H1 (cell line): ENCODE measurements around the gene ILDR2. TPM values are rescaled to one million over a fixed set of nuclear protein-coding genes. Genes with fewer than 3 reads are reported as not detected.

Source experiments
- CTCF ChIA-PET: fragments of 300-600 bp; sonication (Branson Sonifier 250); formaldehyde crosslinking; loops from one replicate; lab custom pipeline; 2021; ENCODE audit not compliant: partially characterized antibody; lab: Charles Lee
- POLR2A ChIA-PET: fragments of 300-600 bp; sonication (Branson Sonifier 250); formaldehyde crosslinking; loops from one replicate; lab custom pipeline; 2021; ENCODE audit warnings: inconsistent platforms; ENCODE audit not compliant: partially characterized antibody; lab: Charles Lee
- DNase-seq, 2 experiments: peaks; one replicate each; pipeline versions ENCODE4 v3.0.0 to v3.0.0-alpha.2; 2010 to 2022; ENCODE audit warnings: low spot score in 2 of 2, low read depth in 1 of 2, mixed read lengths in 1 of 2
- FAIRE-seq: peaks from 2 replicates; lab custom pipeline; 2011; peaks lifted over from hg19 to GRCh38; lab: Jason Lieb, UNC
- H2AFZ ChIP-seq: 2 replicates; pipeline ENCODE4 v1.8.1; 2012; ENCODE audit warnings: low read length, inconsistent platforms
- H2AK5ac ChIP-seq: 2 replicates; pipeline ENCODE4 v1.6.1; 2013; ENCODE audit warnings: low read depth, low read length
- H2BK120ac ChIP-seq: replicated peaks from 2 replicates; pipeline ENCODE3; 2013; ENCODE audit warnings: low read depth, low read length, inconsistent platforms
- H2BK12ac ChIP-seq: 2 replicates; pipeline ENCODE4 v1.6.1; 2013; ENCODE audit warnings: low read depth, low read length
- H2BK15ac ChIP-seq: 2 replicates; pipeline ENCODE4 v1.6.1; 2013; ENCODE audit warnings: low read length
- H2BK20ac ChIP-seq: 2 replicates; pipeline ENCODE4 v1.6.1; 2013; ENCODE audit warnings: low read length
- H2BK5ac ChIP-seq: 2 replicates; pipeline ENCODE4 v1.6.1; 2013; ENCODE audit warnings: low read depth, low read length
- H3K14ac ChIP-seq: 2 replicates; pipeline ENCODE4 v1.6.1; 2013; ENCODE audit warnings: inconsistent platforms; ENCODE audit not compliant: insufficient read length
- H3K18ac ChIP-seq: 2 replicates; pipeline ENCODE4 v1.6.1; 2013; ENCODE audit warnings: low read length; ENCODE audit errors: extremely low read depth
- H3K23ac ChIP-seq: 2 replicates; pipeline ENCODE4 v1.6.1; 2013; ENCODE audit warnings: inconsistent platforms; ENCODE audit not compliant: insufficient read length
- H3K23me2 ChIP-seq: 2 replicates; pipeline ENCODE4 v1.6.1; 2013; ENCODE audit warnings: low read depth, low read length
- H3K27ac ChIP-seq: 2 replicates; pipeline ENCODE4 v1.6.1; 2011; ENCODE audit warnings: low read depth, low read length, inconsistent platforms
- H3K27me3 ChIP-seq, 4 experiments: replicated peaks in 1 of 4; 1 replicate in 1 of 4; 2 replicates in 3 of 4; pipeline versions ENCODE4 v1.6.1 to v1.8.1; 2011 to 2013; ENCODE audit warnings: low read length in 3 of 4, mild to moderate bottlenecking in 3 of 4, inconsistent platforms in 2 of 4, mixed read lengths in 2 of 4, moderate library complexity in 1 of 4; ENCODE audit not compliant: control insufficient read depth in 3 of 4, insufficient read depth in 3 of 4; ENCODE audit errors: extremely low read depth in 1 of 4
- H3K36me3 ChIP-seq, 4 experiments: 2 replicates each; pipeline versions ENCODE4 v1.6.1 to v1.8.1; 2011 to 2013; ENCODE audit warnings: mild to moderate bottlenecking in 4 of 4, low read length in 3 of 4, moderate library complexity in 2 of 4, control low read depth in 1 of 4, inconsistent platforms in 1 of 4; ENCODE audit not compliant: insufficient read depth in 4 of 4, control insufficient read depth in 2 of 4
- H3K4ac ChIP-seq: replicated peaks from 2 replicates; pipeline ENCODE3; 2013; ENCODE audit warnings: low read length, low read depth, mixed read lengths, inconsistent platforms; ENCODE audit not compliant: insufficient read length
- H3K4me1 ChIP-seq, 4 experiments: replicated peaks in 1 of 4; 1 replicate in 1 of 4; 2 replicates in 3 of 4; pipeline versions ENCODE4 v1.6.1 to v1.8.1; 2011 to 2013; ENCODE audit warnings: low read length in 3 of 4, inconsistent platforms in 2 of 4, mixed read lengths in 1 of 4; ENCODE audit not compliant: insufficient read depth in 4 of 4, control insufficient read depth in 3 of 4
- H3K4me2 ChIP-seq, 2 experiments: 2 replicates each; pipeline versions ENCODE4 v1.6.1 to v1.8.1; 2011 to 2013; ENCODE audit warnings: low read depth in 2 of 2, low read length in 2 of 2, control low read depth in 1 of 2, inconsistent platforms in 1 of 2, mild to moderate bottlenecking in 1 of 2; ENCODE audit not compliant: insufficient read depth in 1 of 2
- H3K4me3 ChIP-seq, 4 experiments: fragments of 200-600, 300-600 bp in 1 of 4; sonication (generic), shearing (Covaris generic), sonication (Bioruptor Twin) in 1 of 4; 2 replicates each; pipeline versions ENCODE4 v1.5.1 to v1.8.1; 2011 to 2016; ENCODE audit warnings: low read length in 4 of 4, low read depth in 3 of 4, control low read depth in 2 of 4, inconsistent platforms in 2 of 4, mild to moderate bottlenecking in 2 of 4, mixed read lengths in 1 of 4, moderate library complexity in 1 of 4; ENCODE audit not compliant: insufficient read depth in 2 of 4; ENCODE audit errors: extremely low read depth in 1 of 4
- H3K56ac ChIP-seq: replicated peaks from 2 replicates; pipeline ENCODE3; 2013; ENCODE audit warnings: low read depth, mild to moderate bottlenecking, mixed read lengths, low read length, inconsistent platforms; ENCODE audit not compliant: insufficient read length
- H3K79me1 ChIP-seq: 2 replicates; pipeline ENCODE4 v1.6.1; 2013; ENCODE audit warnings: low read depth, low read length, control low read depth
- H3K79me2 ChIP-seq, 2 experiments: 2 replicates each; pipeline versions ENCODE4 v1.6.1 to v1.8.1; 2012 to 2013; ENCODE audit warnings: low read length in 2 of 2, mild to moderate bottlenecking in 2 of 2, inconsistent platforms in 1 of 2; ENCODE audit not compliant: insufficient read depth in 2 of 2, control insufficient read depth in 1 of 2
- H3K9ac ChIP-seq, 4 experiments: replicated peaks in 1 of 4; 1 replicate in 1 of 4; 2 replicates in 3 of 4; pipeline versions ENCODE4 v1.6.1 to v1.8.1; 2011 to 2013; ENCODE audit warnings: low read depth in 3 of 4, low read length in 3 of 4, control low read depth in 2 of 4, mild to moderate bottlenecking in 2 of 4, moderate library complexity in 2 of 4, inconsistent platforms in 1 of 4; ENCODE audit errors: extremely low read depth in 1 of 4
- H3K9me3 ChIP-seq, 2 experiments: 2 replicates each; pipeline versions ENCODE4 v1.6.1 to v1.8.1; 2012 to 2013; ENCODE audit warnings: mild to moderate bottlenecking in 2 of 2, moderate library complexity in 2 of 2, control low read depth in 1 of 2, inconsistent platforms in 1 of 2, low read depth in 1 of 2, low read length in 1 of 2, mixed read lengths in 1 of 2; ENCODE audit not compliant: insufficient read depth in 2 of 2
- H4K20me1 ChIP-seq, 2 experiments: replicated peaks in 1 of 2; 2 replicates each; pipeline versions ENCODE3 to v1.8.1; 2011 to 2013; ENCODE audit warnings: inconsistent platforms in 2 of 2, low read length in 2 of 2, mild to moderate bottlenecking in 1 of 2; ENCODE audit not compliant: insufficient read depth in 2 of 2, control insufficient read depth in 1 of 2
- H4K5ac ChIP-seq: 2 replicates; pipeline ENCODE4 v1.6.1; 2013; ENCODE audit warnings: low read length, low read depth, mixed read lengths, inconsistent platforms; ENCODE audit not compliant: insufficient read length
- H4K8ac ChIP-seq: 2 replicates; pipeline ENCODE4 v1.8.0; 2013; ENCODE audit warnings: mild to moderate bottlenecking, moderate library complexity, low read length, inconsistent platforms; ENCODE audit not compliant: insufficient read depth; ENCODE audit errors: extremely low read depth
- H4K91ac ChIP-seq: replicated peaks from 2 replicates; pipeline ENCODE3; 2013; ENCODE audit warnings: low read length, mixed read lengths, inconsistent platforms; ENCODE audit not compliant: insufficient read length
- CEBPB ChIP-seq: IDR thresholded peaks from 2 replicates; pipeline ENCODE4 v1.6.1; 2012; ENCODE audit warnings: low read depth, low read length
- GTF2F1 ChIP-seq: IDR thresholded peaks from 2 replicates; pipeline ENCODE4 v1.6.1; 2012; ENCODE audit warnings: low read depth, low read length, improper control_type of control experiment, borderline replicate concordance
- RBBP5 ChIP-seq: IDR thresholded peaks from 2 replicates; pipeline ENCODE4 v1.7.1; 2012; ENCODE audit warnings: low read depth, mild to moderate bottlenecking, inconsistent platforms, low read length, moderate library complexity, borderline replicate concordance
- WGBS, 2 experiments: shearing (Covaris generic) in 1 of 2; methylation state at CpG; one replicate each; pipeline versions ENCODE4 v1.1.6 to v1.1.7; 2013 to 2015; ENCODE audit warnings: low lambda C conversion rate in 2 of 2, mixed read lengths in 2 of 2, inconsistent platforms in 1 of 2, low coverage in 1 of 2, missing lambda C conversion rate in 1 of 2; ENCODE audit not compliant: insufficient replicate concordance in 2 of 2, insufficient coverage in 1 of 2, insufficient read length in 1 of 2; ENCODE audit errors: extremely low coverage in 1 of 2, missing lambda C conversion rate in 1 of 2; 5-methylcytosine and 5-hydroxymethylcytosine counted together
- polyA plus RNA-seq, 7 experiments: library from polyadenylated mRNA; depleted of rRNA in 3 of 7; stranded (reverse) in 5 of 7; unstranded in 2 of 7; fragments of >200 nt in 5 of 7; fragments of 200-250 nt in 2 of 7; gene quantifications; 1 replicate in 5 of 7; 2 replicates in 1 of 7; 4 replicates in 1 of 7; pipeline versions ENCODE4 v1.2.1 to v1.2.3, GENCODE V29; 2011 to 2013; ENCODE audit warnings: missing spikeins in 2 of 7, mixed read lengths in 2 of 7
- total RNA-seq: library from RNA; stranded (reverse); fragmentation: NEBNext Ultra II Directional; extraction: Animal tissue kit (Norgen Biotek cat#: 25700); gene quantifications from 2 replicates; pipeline ENCODE4 v1.2.1, GENCODE V29; 2021
- TF ChIP-seq, protein P1 (sequence below): IDR thresholded peaks from 2 replicates; pipeline ENCODE4 v1.6.1; 2012; ENCODE audit warnings: inconsistent platforms

ILDR2 gene
- total and polyA plus RNA-seq, 2 of the 8 experiments (the other 6 are each of a cell fraction or from before 2014, with no cell fraction given) = 0.85 to 0.86 TPM

DNA sequence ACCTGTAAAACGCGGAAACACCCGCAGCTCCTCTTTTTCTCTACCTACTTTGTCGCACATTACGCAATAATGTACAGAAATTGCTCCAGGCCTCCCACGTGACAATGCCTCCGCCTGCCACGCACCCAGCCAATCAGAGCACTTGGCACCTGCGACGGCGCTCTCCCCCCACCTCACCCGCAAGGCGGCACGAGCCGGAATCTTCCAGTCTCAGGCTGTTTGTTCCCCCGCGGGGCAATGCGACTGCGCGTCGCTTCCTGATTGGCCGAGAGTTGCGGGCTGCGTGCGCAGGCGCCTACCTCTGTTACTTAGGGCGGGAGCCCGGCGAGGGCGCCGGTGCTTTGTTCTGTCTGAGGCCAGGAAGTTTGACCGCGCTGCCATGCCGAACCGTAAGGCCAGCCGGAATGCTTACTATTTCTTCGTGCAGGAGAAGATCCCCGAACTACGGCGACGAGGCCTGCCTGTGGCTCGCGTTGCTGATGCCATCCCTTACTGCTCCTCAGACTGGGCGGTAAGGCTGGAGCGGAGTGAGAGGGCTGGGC lies 13.7 kb upstream of the ILDR2 start, which contains the start of gene MAEL:
Gene MAEL (plus strand): TSS at position 307 of the 542 bp plus-strand sequence. CDS start 73 bp downstream, at position 380.
- WGBS, 2 experiments = 93% methylated on average over 45 of the region's 45 CpGs; no CpG with 5 or more reads in 1 of the 2 experiments
- Histone ChIP-seq H3K23me2 (no peaks in the 10 kb centered on the region), H2BK5ac (no peak within 1 kb of the TSS), H3K9me3 (no peaks in the 10 kb centered on the region), H3K23ac (no peak within 1 kb of the TSS), H3K14ac (no peak within 1 kb of the TSS), H4K20me1 (no peaks in the 10 kb centered on the region), H3K79me2 (no peaks in the 10 kb centered on the region), H3K4me2 (no peak within 1 kb of the TSS), H3K36me3 (no peaks in the 10 kb centered on the region), H3K27me3 (no peaks in the 10 kb centered on the region; a peak in 1 of 7 replicates), H2BK120ac (no peak within 1 kb of the TSS), H3K79me1 (no peaks in the 10 kb centered on the region), H3K9ac (no peak within 1 kb of the TSS), H4K8ac (no peak within 1 kb of the TSS), H4K91ac (no peak within 1 kb of the TSS), H3K27ac (no peak within 1 kb of the TSS), H2BK15ac (no peak within 1 kb of the TSS), H2BK20ac (no peak within 1 kb of the TSS), H2AK5ac (no peak within 1 kb of the TSS), H2BK12ac (peak within 1 kb of the TSS; percentile 53; the same call in 1 of the 2 replicates), H3K18ac (no peak within 1 kb of the TSS; the same call in 1 of the 2 replicates), H3K4ac (no peak within 1 kb of the TSS), H3K56ac (no peak within 1 kb of the TSS), H3K4me3 (no peak within 1 kb of the TSS), H2AFZ (0 out of 2 replicates have a peak within 1 kb of the TSS, but pooled peaks have one; percentile 58), H3K4me1 (no peaks in the 10 kb centered on the region), H4K5ac (no peak within 1 kb of the TSS)
- ChIA-PET CTCF (interaction anchor here (1.3 kb wide), 1 partner anchor 65 kb away, joined by 6 read pairs; no protein-coding TSS in a partner anchor), POLR2A (no interaction called here)
- FAIRE-seq (no peak), DNase-seq (no peak)
- TF ChIP-seq GTF2F1 (no peak), RBBP5 (no peak), CEBPB (peak; percentile 92)
- TF ChIP-seq, protein P1, sequence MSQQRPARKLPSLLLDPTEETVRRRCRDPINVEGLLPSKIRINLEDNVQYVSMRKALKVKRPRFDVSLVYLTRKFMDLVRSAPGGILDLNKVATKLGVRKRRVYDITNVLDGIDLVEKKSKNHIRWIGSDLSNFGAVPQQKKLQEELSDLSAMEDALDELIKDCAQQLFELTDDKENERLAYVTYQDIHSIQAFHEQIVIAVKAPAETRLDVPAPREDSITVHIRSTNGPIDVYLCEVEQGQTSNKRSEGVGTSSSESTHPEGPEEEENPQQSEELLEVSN = peak; percentile 76; the same call in 1 of the 2 replicates
